GM12892 (cell line): ENCODE measurements around the gene OTUD1.

ENCODE experiments used
- POLR2A ChIP-seq: IDR thresholded peaks from 2 replicates; pipeline ENCODE4 v1.6.1; 2011; ENCODE audit warnings: low read depth, low read length, control low read depth
- POLR2AphosphoS5 ChIP-seq: IDR thresholded peaks from 2 replicates; pipeline ENCODE4 v1.6.1; 2011; ENCODE audit warnings: low read depth, low read length, control low read depth
- TAF1 ChIP-seq: IDR thresholded peaks from 2 replicates; pipeline ENCODE4 v1.6.1; 2011; ENCODE audit warnings: low read depth, mild to moderate bottlenecking, control low read depth, low read length, borderline replicate concordance

GRCh38 chr10:23439961-23440889, 1.4 kb downstream of the OTUD1 start:
- no peak for TF ChIP-seq POLR2A
- TF ChIP-seq POLR2AphosphoS5 = no peak
- no peak for TF ChIP-seq TAF1
